HCT116 (cell line): ENCODE data around the gene TRHDE.

ENCODE experiments used
- EZH2phosphoT487 ChIP-seq: fragments of 200-600 bp; IDR thresholded peaks from 2 replicates; pipeline ENCODE4 v1.6.1; 2018; ENCODE audit warnings: antibody characterized with exemption, borderline replicate concordance
- POLR2AphosphoS5 ChIP-seq: IDR thresholded peaks from 2 replicates; pipeline ENCODE4 v1.6.1; 2011; ENCODE audit warnings: mild to moderate bottlenecking, low read depth, low read length, moderate library complexity
- RAD21 ChIP-seq: IDR thresholded peaks from 2 replicates; pipeline ENCODE4 v1.6.1; 2012; ENCODE audit warnings: low read depth, mild to moderate bottlenecking
- ZFX ChIP-seq: fragments of 450-650 bp; IDR thresholded peaks from 2 replicates; pipeline ENCODE4 v1.6.1; 2017
- TF ChIP-seq, protein P1 (sequence below), 3 experiments: fragments of 200-600 bp in 1 of 3; sonication (generic) in 1 of 3; IDR thresholded peaks in 2 of 3; conservative IDR thresholded peaks in 1 of 3; 2 replicates each; pipeline ENCODE4 v1.5.1; 2012 to 2017; ENCODE audit warnings: low read depth in 2 of 3, low read length in 2 of 3, antibody characterized with exemption in 1 of 3, borderline replicate concordance in 1 of 3, control low read depth in 1 of 3, mild to moderate bottlenecking in 1 of 3, mixed read lengths in 1 of 3, mixed run types in 1 of 3, moderate library complexity in 1 of 3; ENCODE audit not compliant: insufficient read depth in 1 of 3

DNA sequence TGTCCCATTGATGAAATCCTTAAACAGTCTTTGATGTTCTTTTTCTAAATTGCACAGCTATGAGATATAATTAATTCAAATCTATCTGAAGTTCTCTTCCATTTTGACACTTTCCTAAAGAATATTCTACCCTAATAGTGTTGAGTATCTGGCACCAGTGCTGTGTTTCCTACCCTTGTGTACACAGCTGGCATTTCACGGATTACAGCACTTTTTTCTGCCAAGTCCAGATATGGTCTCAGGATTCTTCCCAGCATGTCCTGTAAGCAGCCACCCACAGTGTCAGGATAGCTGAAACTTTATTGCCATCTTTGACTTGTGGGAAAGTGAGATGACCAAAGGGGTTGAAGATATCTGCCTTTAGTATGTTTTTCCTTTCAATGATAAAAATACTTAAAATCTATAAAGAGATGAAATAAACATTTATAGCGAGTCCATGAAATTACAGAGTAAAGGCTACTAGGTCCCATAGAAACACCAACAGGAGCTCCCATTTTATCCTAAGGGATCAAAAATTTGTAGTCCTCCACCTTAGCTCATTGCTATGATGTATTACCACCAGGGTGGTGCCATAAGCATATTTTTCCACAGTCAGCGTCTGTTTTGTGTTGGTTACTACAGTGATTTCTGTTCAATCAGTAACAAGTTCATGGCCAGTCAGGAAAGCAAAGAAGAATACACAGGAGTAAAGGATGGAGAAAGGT is 96.7 kb downstream of the TRHDE start:
- TF ChIP-seq POLR2AphosphoS5 (no peak), ZFX (no peak), EZH2phosphoT487 (no peak), RAD21 (no peak)
- TF ChIP-seq, protein P1, sequence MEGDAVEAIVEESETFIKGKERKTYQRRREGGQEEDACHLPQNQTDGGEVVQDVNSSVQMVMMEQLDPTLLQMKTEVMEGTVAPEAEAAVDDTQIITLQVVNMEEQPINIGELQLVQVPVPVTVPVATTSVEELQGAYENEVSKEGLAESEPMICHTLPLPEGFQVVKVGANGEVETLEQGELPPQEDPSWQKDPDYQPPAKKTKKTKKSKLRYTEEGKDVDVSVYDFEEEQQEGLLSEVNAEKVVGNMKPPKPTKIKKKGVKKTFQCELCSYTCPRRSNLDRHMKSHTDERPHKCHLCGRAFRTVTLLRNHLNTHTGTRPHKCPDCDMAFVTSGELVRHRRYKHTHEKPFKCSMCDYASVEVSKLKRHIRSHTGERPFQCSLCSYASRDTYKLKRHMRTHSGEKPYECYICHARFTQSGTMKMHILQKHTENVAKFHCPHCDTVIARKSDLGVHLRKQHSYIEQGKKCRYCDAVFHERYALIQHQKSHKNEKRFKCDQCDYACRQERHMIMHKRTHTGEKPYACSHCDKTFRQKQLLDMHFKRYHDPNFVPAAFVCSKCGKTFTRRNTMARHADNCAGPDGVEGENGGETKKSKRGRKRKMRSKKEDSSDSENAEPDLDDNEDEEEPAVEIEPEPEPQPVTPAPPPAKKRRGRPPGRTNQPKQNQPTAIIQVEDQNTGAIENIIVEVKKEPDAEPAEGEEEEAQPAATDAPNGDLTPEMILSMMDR (IDR thresholded peaks at IDR 0.05 in 2 of 3, conservative IDR thresholded peaks at IDR 0.05 in 1 of 3; ENCODE audit: borderline replicate concordance in 1 of 3, insufficient read depth in 1 of 3, low read depth in 2 of 3, low read length in 2 of 3) = no peak
